Prostate gland (tissue), 2 donors: Measurements from ENCODE around the gene PIMREG. TPM values are rescaled to one million over a fixed set of nuclear protein-coding genes. Genes with fewer than 3 reads are reported as not detected.
A peak's percentile ranks its signal among the peaks of the same experiment; 100 is the strongest.

Experiments
- DNase-seq: peaks from one replicate; pipeline ENCODE4 v3.0.0-alpha.2; 2019; ENCODE audit warnings: low spot score
- H3K27ac ChIP-seq, 2 donors: fragments of 200-600 bp; sonication (generic); 2 replicates each; pipeline ENCODE4 v1.5.1; 2017 to 2019
- H3K27me3 ChIP-seq: fragments of 200-600 bp; sonication (generic); replicated peaks from 2 replicates; pipeline ENCODE4 v1.5.1; 2019; ENCODE audit not compliant: insufficient read depth
- H3K36me3 ChIP-seq, 2 donors: fragments of 200-600 bp; sonication (generic); 1 replicate in 1 of 2; 2 replicates in 1 of 2; pipeline versions ENCODE4 v1.5.1 to v1.8.1; 2017 to 2019
- H3K4me1 ChIP-seq: fragments of 200-600 bp; sonication (generic); replicated peaks from 2 replicates; pipeline ENCODE4 v1.5.1; 2019
- H3K4me3 ChIP-seq, 2 donors: fragments of 200-600 bp; sonication (generic); 2 replicates each; pipeline ENCODE4 v1.5.1; 2017 to 2019
- H3K9me3 ChIP-seq: fragments of 200-600 bp; sonication (generic); 2 replicates; pipeline ENCODE4 v1.5.1; 2017
- POLR2A ChIP-seq: fragments of 450-650 bp; IDR thresholded peaks from one replicate; pipeline ENCODE4 v1.6.1; 2016; ENCODE audit warnings: antibody characterized with exemption, mild to moderate bottlenecking
- POLR2AphosphoS5 ChIP-seq: sonication (generic); formaldehyde crosslinking; IDR thresholded peaks from one replicate; pipeline ENCODE4 v1.6.1; 2017; ENCODE audit warnings: antibody characterized with exemption
- WGBS: methylation state at CpG from one replicate; pipeline ENCODE4 v1.1.5; 2018; 5-methylcytosine and 5-hydroxymethylcytosine counted together
- intact Hi-C: fragments of 100-400 bp; cut with DNase I; formaldehyde crosslinking; loops from one replicate; pipeline ENCODE4 v1.14.2; 2022
- total RNA-seq, 2 donors: library from RNA; depleted of rRNA; stranded (reverse); fragments of >200 nt; gene quantifications; one replicate each; pipeline ENCODE4 v1.1.0, GENCODE V29; 2016
- TF ChIP-seq, protein P1 (sequence below), 4 experiments: fragments of 200-600 bp in 2 of 4; fragments of 450-650 bp in 2 of 4; sonication (generic) in 2 of 4; IDR thresholded peaks; 1 replicate in 3 of 4; 2 replicates in 1 of 4; pipeline ENCODE4 v1.5.1; 2016 to 2019; ENCODE audit warnings: antibody characterized with exemption in 4 of 4, mild to moderate bottlenecking in 2 of 4, moderate library complexity in 2 of 4

The PIMREG gene
- total RNA-seq, 2 donors from 2014 or later: 0.45 to 4.9 TPM

DNA sequence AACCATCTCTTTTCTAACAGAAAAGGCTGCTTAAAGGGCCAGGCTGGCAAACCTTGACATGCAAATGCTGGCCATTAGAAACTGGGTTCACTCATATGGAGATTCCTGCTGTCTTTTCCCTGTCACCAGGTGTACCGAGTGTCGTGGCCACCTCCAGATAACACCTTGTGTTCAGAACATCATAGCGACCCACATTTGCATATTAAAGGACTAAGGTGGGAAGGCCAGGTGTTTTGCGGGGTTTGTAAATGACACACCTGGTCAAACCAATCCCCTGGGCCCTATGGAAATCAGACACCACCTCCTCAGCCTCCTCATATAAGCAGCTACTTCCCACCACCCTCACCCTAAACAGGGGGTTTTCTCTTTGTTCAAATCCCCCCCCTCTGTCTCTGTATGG, 6.8 kb upstream of the PIMREG start:
- Histone ChIP-seq H3K36me3 (no peaks in the 10 kb centered on the region), H3K9me3 (no peaks in the 10 kb centered on the region), H3K27ac (no peak overlapping the region), H3K4me1 (no peaks in the 10 kb centered on the region), H3K4me3 (no peak overlapping the region), H3K27me3 (no peaks in the 10 kb centered on the region)
- intact Hi-C loops: no loop called here
- WGBS: 28% methylated on average over 4 of the region's 4 CpGs
- no peak for DNase-seq
- TF ChIP-seq, protein P1, sequence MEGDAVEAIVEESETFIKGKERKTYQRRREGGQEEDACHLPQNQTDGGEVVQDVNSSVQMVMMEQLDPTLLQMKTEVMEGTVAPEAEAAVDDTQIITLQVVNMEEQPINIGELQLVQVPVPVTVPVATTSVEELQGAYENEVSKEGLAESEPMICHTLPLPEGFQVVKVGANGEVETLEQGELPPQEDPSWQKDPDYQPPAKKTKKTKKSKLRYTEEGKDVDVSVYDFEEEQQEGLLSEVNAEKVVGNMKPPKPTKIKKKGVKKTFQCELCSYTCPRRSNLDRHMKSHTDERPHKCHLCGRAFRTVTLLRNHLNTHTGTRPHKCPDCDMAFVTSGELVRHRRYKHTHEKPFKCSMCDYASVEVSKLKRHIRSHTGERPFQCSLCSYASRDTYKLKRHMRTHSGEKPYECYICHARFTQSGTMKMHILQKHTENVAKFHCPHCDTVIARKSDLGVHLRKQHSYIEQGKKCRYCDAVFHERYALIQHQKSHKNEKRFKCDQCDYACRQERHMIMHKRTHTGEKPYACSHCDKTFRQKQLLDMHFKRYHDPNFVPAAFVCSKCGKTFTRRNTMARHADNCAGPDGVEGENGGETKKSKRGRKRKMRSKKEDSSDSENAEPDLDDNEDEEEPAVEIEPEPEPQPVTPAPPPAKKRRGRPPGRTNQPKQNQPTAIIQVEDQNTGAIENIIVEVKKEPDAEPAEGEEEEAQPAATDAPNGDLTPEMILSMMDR (IDR thresholded peaks at IDR 0.05): no peak
- TF ChIP-seq POLR2AphosphoS5: no peak
- TF ChIP-seq POLR2A: no peak

DNA sequence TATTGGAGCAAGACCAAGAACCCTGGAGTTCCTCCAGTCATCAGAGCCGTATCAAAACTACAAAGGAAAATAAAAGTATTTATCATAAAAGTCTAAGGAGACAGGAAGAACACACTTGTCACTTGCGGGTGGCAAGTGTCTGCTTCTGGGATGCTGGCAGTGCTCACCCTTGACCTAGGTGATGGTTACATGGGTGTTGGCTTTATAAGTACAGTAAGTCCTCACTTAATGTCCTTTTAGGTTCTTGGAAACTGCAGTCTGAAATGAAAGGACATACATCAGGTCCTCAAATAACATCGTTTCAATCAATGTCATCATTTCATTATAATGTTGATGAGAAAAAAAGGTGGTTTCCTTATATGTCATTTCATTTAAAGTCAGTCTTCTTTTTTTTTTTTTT, 6.3 kb upstream of the PIMREG start:
- Histone ChIP-seq H3K9me3 (no peaks in the 10 kb centered on the region), H3K27me3 (no peaks in the 10 kb centered on the region), H3K27ac (no peak overlapping the region), H3K4me1 (no peaks in the 10 kb centered on the region), H3K36me3 (no peaks in the 10 kb centered on the region), H3K4me3 (no peak overlapping the region)
- TF ChIP-seq POLR2A (no peak), POLR2AphosphoS5 (no peak)
- TF ChIP-seq, protein P1 (IDR thresholded peaks at IDR 0.05): no peak
- DNase-seq: no peak
- intact Hi-C loops: no loop called here
- WGBS: 50% methylated on average over 3 of the region's 3 CpGs

DNA sequence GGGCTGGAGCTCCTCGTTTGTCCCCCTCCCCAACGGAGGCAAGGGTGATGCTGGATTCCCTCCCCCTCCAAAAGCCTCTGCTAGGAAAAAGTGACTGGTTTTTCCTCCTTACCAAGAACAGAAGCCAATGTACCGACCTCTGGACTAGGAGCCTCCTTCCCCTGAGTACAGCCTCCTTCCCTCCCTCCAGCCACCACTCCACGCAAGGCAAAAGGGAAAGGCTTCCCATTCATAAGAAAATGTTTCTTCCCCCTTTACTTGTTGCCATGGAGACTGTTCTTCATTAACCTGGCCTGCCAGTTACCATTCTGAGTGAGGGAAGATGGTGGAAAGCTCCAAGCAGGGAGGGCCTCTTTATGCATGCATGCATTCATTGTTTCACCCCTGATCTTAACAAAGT, 4.3 kb upstream of the PIMREG start:
- no peaks in the 10 kb centered on the region for H3K4me1 ChIP-seq
- intact Hi-C loops: no loop called here
- no peak overlapping the region for H3K4me3 ChIP-seq
- H3K9me3 ChIP-seq: no peaks in the 10 kb centered on the region
- DNase-seq: no peak
- 49% methylated on average over 4 of the region's 4 CpGs for WGBS
- no peak for TF ChIP-seq POLR2AphosphoS5
- no peak for TF ChIP-seq POLR2A
- TF ChIP-seq, protein P1 (IDR thresholded peaks at IDR 0.05): no peak
- no peaks in the 10 kb centered on the region for H3K27me3 ChIP-seq
- H3K27ac ChIP-seq: no peak overlapping the region
- no peaks in the 10 kb centered on the region for H3K36me3 ChIP-seq

DNA sequence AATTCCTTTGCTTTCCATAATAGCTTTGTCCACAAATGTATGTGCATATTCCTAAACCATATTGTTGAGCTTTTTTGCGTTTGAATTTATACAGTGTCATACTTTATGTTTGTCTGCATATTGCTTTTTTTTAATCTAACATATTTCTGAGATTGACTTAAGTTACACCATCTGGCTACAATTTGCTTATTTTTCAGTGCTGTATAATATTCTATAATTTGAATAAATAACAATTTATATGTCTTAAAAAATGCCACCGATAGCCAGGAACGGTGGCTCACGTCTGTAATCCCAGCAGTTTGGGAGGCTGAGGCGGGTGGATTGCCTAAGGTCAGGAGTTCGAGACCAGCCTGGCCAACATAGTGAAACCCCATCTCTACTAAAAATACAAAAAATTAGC, 1.5 kb upstream of the PIMREG start:
- H3K4me1 ChIP-seq: no peaks in the 10 kb centered on the region
- intact Hi-C loops: no loop called here
- TF ChIP-seq POLR2AphosphoS5: no peak
- TF ChIP-seq, protein P1 (IDR thresholded peaks at IDR 0.05): no peak
- no peak for TF ChIP-seq POLR2A
- no peaks in the 10 kb centered on the region for H3K36me3 ChIP-seq
- H3K4me3 ChIP-seq: no peak overlapping the region
- H3K27ac ChIP-seq: no peak overlapping the region
- 81% methylated on average over 6 of the region's 6 CpGs for WGBS
- no peaks in the 10 kb centered on the region for H3K27me3 ChIP-seq
- H3K9me3 ChIP-seq: no peaks in the 10 kb centered on the region
- no peak for DNase-seq

DNA sequence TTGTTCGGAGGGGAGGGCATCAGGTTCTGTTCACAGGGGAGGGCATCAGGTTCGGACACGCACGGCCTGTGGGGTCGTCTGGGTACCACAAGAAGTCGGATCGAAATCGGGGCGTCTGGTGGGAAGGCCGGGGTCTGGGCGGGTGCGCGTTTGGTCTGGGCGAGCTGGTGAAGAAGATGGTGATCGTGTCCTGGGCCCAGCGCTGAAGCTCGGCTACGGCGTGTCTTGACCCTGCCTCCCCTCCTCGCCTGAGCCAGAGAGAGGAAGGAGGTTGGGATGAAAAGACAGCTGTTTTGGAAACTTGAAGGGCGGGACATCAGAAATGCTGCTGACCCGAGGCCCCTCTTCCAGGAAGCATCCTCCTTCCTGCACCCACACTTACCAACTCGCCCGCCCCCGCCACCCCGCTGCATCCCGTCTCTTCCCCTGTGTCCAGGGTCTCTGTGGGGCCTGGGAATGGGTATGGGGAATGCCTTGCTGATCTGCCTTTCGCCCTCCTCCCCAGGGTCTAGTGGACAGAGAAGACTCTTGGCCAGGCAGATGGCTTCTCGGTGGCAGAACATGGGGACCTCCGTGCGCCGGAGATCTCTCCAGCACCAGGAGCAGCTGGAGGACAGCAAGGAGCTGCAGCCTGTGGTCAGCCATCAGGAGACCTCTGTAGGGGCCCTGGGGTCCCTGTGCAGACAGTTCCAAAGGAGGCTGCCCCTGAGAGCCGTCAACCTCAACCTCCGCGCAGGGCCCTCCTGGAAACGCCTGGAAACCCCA, 498 bp downstream of the PIMREG start:
- Histone ChIP-seq H3K4me3 (peak overlapping the region; percentile 43 to 46), H3K9me3 (no peaks in the 10 kb centered on the region), H3K36me3 (no peaks in the 10 kb centered on the region), H3K4me1 (no peaks in the 10 kb centered on the region), H3K27me3 (no peaks in the 10 kb centered on the region), H3K27ac (no peak overlapping the region)
- intact Hi-C loops: no loop called here
- WGBS: 32% methylated on average over 34 of the region's 36 CpGs
- TF ChIP-seq, protein P1 (IDR thresholded peaks at IDR 0.05): no peak
- TF ChIP-seq POLR2A (no peak), POLR2AphosphoS5 (no peak)
- DNase-seq: no peak
